GM21786 (cell line): ENCODE data around the gene BEAN1.
"Not testable (repeated sequence)": the region's sequence is repeated elsewhere in the genome, so short reads cannot be mapped to it uniquely, and the experiment has no call there.

Experiments used
- ATAC-seq: cut with Tn5 transposase; IDR thresholded peaks from one replicate; pipeline ENCODE4 v1.9.1; 2021; ENCODE audit not compliant: unreplicated experiment

The BEAN1 gene

GRCh38 chr16:66484453-66485213 is 57.5 kb downstream of the BEAN1 start:
- ATAC-seq, result no peak

GRCh38 chr16:66485376-66485775 is 58.3 kb downstream of the BEAN1 start:
- ATAC-seq, result no peak

GRCh38 chr16:66486199-66486772 is 59.2 kb downstream of the BEAN1 start:
- ATAC-seq, result no peak

- no peak for ATAC-seq
Observed at GRCh38 chr16:66486773-66487579, 59.9 kb downstream of the BEAN1 start.

GRCh38 chr16:66487580-66488275 is 60.6 kb downstream of the BEAN1 start:
- no peak for ATAC-seq

GRCh38 chr16:66488505-66488904 is 61.4 kb downstream of the BEAN1 start:
- ATAC-seq, result no peak

GRCh38 chr16:66489385-66489784 is 62.3 kb downstream of the BEAN1 start:
- no peak for ATAC-seq

GRCh38 chr16:66489818-66490217 is 62.7 kb downstream of the BEAN1 start:
- ATAC-seq, result no peak

- no peak for ATAC-seq
Observed at GRCh38 chr16:66490774-66491715, 64.0 kb downstream of the BEAN1 start.

GRCh38 chr16:66491716-66492064 is 64.6 kb downstream of the BEAN1 start:
- ATAC-seq, result no peak

- no peak for ATAC-seq
Observed at GRCh38 chr16:66493490-66494401, 66.7 kb downstream of the BEAN1 start.

- no peak for ATAC-seq
Observed at GRCh38 chr16:66494916-66495315, 67.8 kb downstream of the BEAN1 start.

GRCh38 chr16:66495440-66495839 is 68.3 kb downstream of the BEAN1 start:
- ATAC-seq, result no peak

- not testable (repeated sequence) for ATAC-seq
Observed at GRCh38 chr16:66496226-66496625, 69.1 kb downstream of the BEAN1 start.

GRCh38 chr16:66497921-66498320 is 70.8 kb downstream of the BEAN1 start:
- not testable (repeated sequence) for ATAC-seq

- not testable (repeated sequence) for ATAC-seq
Observed at GRCh38 chr16:66501563-66501962, 74.5 kb downstream of the BEAN1 start.

- ATAC-seq, result no peak
Observed at GRCh38 chr16:66502020-66502913, 75.2 kb downstream of the BEAN1 start.

- ATAC-seq, result no peak
Observed at GRCh38 chr16:66503030-66503429, 75.9 kb downstream of the BEAN1 start.
